Chondrocyte (in vitro differentiated cells): ENCODE data around the gene MYBL2. TPM values are rescaled to one million over a fixed set of nuclear protein-coding genes. Genes with fewer than 3 reads are reported as not detected.

Experiments used
- DNase-seq: peaks from one replicate; pipeline ENCODE4 v3.0.0; 2021; ENCODE audit warnings: mixed read lengths, low spot score
- H3K27ac Mint-ChIP-seq: one replicate; pipeline ENCODE4 v1.8.0; 2021; ENCODE audit warnings: mild to moderate bottlenecking, moderate library complexity, mixed read lengths; ENCODE audit not compliant: unreplicated experiment
- H3K27me3 Mint-ChIP-seq: 2 replicates; pipeline ENCODE4 v1.8.0; 2021; ENCODE audit warnings: low read depth, mixed read lengths
- H3K36me3 Mint-ChIP-seq: 2 replicates; pipeline ENCODE4 v1.8.0; 2021; ENCODE audit warnings: low read depth, mixed read lengths
- H3K4me1 Mint-ChIP-seq: 2 replicates; pipeline ENCODE4 v1.8.0; 2021; ENCODE audit warnings: low read depth, mild to moderate bottlenecking, mixed read lengths
- H3K4me3 Mint-ChIP-seq: one replicate; pipeline ENCODE4 v1.8.0; 2021; ENCODE audit warnings: mild to moderate bottlenecking, moderate library complexity, mixed read lengths; ENCODE audit not compliant: unreplicated experiment
- H3K9me3 Mint-ChIP-seq: 2 replicates; pipeline ENCODE4 v1.8.0; 2021; ENCODE audit warnings: low read depth, mixed read lengths
- total RNA-seq: library from RNA; stranded (reverse); gene quantifications from 3 replicates; pipeline ENCODE4 v1.2.1, GENCODE V29; 2021
- TF ChIP-seq, protein P1 (sequence below): fragments of 200-600 bp; sonication (generic); IDR thresholded peaks from 2 replicates; pipeline ENCODE4 v1.5.0; 2021; ENCODE audit warnings: antibody characterized with exemption, mild to moderate bottlenecking, moderate library complexity

MYBL2 gene
- total RNA-seq, 1 donor from 2014 or later = 16.8 TPM

DNA sequence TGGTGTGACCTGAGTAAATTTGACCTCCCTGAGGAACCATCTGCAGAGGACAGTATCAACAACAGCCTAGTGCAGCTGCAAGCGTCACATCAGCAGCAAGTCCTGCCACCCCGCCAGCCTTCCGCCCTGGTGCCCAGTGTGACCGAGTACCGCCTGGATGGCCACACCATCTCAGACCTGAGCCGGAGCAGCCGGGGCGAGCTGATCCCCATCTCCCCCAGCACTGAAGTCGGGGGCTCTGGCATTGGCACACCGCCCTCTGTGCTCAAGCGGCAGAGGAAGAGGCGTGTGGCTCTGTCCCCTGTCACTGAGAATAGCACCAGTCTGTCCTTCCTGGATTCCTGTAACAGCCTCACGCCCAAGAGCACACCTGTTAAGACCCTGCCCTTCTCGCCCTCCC is 35.6 kb downstream of the MYBL2 start:
- Mint-ChIP-seq H3K4me3 (no peak overlapping the region), H3K36me3 (peaks cover 4% of the 10 kb centered on the region), H3K27me3 (no peaks in the 10 kb centered on the region), H3K4me1 (no peaks in the 10 kb centered on the region), H3K9me3 (no peaks in the 10 kb centered on the region), H3K27ac (no peak overlapping the region)
- no peak for DNase-seq
- TF ChIP-seq, protein P1, sequence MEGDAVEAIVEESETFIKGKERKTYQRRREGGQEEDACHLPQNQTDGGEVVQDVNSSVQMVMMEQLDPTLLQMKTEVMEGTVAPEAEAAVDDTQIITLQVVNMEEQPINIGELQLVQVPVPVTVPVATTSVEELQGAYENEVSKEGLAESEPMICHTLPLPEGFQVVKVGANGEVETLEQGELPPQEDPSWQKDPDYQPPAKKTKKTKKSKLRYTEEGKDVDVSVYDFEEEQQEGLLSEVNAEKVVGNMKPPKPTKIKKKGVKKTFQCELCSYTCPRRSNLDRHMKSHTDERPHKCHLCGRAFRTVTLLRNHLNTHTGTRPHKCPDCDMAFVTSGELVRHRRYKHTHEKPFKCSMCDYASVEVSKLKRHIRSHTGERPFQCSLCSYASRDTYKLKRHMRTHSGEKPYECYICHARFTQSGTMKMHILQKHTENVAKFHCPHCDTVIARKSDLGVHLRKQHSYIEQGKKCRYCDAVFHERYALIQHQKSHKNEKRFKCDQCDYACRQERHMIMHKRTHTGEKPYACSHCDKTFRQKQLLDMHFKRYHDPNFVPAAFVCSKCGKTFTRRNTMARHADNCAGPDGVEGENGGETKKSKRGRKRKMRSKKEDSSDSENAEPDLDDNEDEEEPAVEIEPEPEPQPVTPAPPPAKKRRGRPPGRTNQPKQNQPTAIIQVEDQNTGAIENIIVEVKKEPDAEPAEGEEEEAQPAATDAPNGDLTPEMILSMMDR = no peak

DNA sequence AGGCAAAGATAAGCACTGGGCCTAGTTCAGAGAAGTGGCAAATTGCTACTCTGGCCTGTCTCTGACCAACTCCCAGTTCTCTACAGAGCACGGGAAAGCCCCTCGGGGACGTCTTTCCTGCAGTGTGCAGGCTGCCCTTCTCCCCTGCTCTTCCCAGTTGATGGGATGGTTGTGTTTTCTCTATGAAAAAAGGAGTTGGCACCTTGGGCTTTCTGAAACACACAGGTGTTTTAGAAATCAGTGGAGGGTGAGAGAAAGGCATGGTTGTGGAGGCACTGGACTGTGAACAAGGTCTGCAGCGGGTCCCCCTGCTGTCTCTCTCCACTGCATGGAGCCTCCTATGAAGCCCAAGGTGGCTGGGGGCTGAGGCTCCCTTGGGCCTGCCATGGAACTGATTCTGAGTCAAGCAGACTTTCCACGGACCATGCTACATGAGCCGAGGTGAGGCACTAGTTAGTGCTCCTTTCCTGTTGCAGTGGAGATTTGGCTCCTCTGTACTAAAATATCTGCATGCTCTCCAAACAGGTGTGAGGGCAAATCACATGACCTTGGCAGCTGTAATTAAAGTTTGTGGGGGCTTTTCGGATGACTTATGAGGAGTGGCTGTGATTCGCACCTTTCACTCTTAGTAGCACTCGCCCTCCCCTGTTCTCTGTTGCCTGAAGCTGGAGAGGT is 43.6 kb downstream of the MYBL2 start:
- Mint-ChIP-seq H3K4me3 (no peak overlapping the region), H3K27ac (no peak overlapping the region), H3K36me3 (peaks cover 4% of the 10 kb centered on the region), H3K9me3 (no peaks in the 10 kb centered on the region), H3K27me3 (no peaks in the 10 kb centered on the region), H3K4me1 (no peaks in the 10 kb centered on the region)
- TF ChIP-seq, protein P1 = no peak
- no peak for DNase-seq

DNA sequence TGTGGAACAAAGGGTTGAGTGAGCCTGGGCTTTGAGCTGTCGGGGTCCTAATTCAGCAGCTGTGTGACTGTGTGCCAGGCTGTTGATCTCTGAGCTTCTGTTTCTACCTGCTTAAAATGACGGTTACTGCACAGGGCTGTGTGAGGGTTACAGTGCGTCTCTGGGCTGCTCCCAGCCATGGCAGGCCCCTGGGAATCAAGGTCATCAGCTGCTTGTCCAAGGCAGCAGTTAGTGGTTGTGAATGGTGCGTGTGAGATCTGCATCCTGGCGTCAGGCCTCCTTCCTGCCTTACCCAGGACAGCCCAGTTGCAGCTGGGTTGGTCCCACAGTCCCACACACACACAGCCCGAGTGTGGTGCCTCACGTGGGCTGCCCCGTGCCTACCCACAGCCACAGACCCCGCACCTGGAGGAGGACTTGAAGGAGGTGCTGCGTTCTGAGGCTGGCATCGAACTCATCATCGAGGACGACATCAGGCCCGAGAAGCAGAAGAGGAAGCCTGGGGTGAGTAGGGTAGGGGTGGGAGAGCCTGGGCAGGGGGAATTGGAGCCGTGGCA is 44.3 kb downstream of the MYBL2 start:
- Mint-ChIP-seq H3K9me3 (no peaks in the 10 kb centered on the region), H3K27ac (no peak overlapping the region), H3K4me1 (no peaks in the 10 kb centered on the region), H3K4me3 (no peak overlapping the region), H3K36me3 (peaks cover 4% of the 10 kb centered on the region), H3K27me3 (no peaks in the 10 kb centered on the region)
- no peak for DNase-seq
- TF ChIP-seq, protein P1 = no peak

DNA sequence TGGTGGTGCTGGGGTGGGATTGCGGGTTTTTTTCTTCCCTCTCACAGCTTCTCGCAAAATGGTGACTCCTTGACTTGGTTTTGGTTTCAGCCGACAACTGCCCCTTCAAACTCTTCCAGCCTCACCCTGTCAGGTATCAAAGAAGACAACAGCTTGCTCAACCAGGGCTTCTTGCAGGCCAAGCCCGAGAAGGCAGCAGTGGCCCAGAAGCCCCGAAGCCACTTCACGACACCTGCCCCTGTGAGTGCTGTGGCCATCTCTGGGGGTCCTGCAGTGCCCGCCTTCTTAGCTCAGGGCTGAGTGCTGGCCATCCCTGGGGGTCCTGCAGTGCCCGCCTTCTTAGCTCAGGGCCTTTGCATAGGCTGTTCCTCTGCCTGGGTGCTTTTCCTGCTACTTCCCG is 48.1 kb downstream of the MYBL2 start:
- DNase-seq = no peak
- H3K36me3 Mint-ChIP-seq = peaks cover 3% of the 10 kb centered on the region
- TF ChIP-seq, protein P1 = no peak
- no peaks in the 10 kb centered on the region for H3K4me1 Mint-ChIP-seq
- no peak overlapping the region for H3K27ac Mint-ChIP-seq
- no peak overlapping the region for H3K4me3 Mint-ChIP-seq
- H3K9me3 Mint-ChIP-seq = peaks cover 4% of the 10 kb centered on the region
- H3K27me3 Mint-ChIP-seq = no peaks in the 10 kb centered on the region

DNA sequence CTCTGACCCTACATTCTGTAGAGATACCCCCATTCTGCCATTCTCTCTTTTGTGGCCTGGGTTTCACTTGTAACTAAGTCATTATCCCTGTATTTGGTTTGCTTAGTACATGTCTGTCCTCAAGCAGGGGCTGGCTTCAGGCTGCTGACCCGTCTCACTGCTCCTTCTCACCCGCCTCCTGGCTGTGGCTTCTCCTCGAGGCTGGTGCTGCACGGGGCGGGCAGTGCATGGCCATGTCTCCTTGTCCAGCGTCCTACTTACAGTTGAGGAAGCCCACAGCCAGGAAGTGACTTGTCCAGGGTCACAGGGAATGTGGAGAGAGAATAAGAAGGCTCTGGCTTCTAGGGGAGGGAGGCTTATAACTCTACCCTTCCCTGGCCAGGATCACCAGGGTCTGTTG is 48.6 kb downstream of the MYBL2 start:
- Mint-ChIP-seq H3K4me3 (no peak overlapping the region), H3K27ac (no peak overlapping the region), H3K36me3 (peaks cover 3% of the 10 kb centered on the region), H3K27me3 (no peaks in the 10 kb centered on the region), H3K4me1 (no peaks in the 10 kb centered on the region), H3K9me3 (peaks cover 5% of the 10 kb centered on the region)
- TF ChIP-seq, protein P1 = no peak
- no peak for DNase-seq
